ENCODE measurements around the gene CDC25A. TPM values are rescaled to one million over a fixed set of nuclear protein-coding genes. Genes with fewer than 3 reads are reported as not detected.

Gene CDC25A
- total RNA-seq, 4 donors from 2014 or later: 0.94 to 4.0 (median 3.7) TPM

DNA sequence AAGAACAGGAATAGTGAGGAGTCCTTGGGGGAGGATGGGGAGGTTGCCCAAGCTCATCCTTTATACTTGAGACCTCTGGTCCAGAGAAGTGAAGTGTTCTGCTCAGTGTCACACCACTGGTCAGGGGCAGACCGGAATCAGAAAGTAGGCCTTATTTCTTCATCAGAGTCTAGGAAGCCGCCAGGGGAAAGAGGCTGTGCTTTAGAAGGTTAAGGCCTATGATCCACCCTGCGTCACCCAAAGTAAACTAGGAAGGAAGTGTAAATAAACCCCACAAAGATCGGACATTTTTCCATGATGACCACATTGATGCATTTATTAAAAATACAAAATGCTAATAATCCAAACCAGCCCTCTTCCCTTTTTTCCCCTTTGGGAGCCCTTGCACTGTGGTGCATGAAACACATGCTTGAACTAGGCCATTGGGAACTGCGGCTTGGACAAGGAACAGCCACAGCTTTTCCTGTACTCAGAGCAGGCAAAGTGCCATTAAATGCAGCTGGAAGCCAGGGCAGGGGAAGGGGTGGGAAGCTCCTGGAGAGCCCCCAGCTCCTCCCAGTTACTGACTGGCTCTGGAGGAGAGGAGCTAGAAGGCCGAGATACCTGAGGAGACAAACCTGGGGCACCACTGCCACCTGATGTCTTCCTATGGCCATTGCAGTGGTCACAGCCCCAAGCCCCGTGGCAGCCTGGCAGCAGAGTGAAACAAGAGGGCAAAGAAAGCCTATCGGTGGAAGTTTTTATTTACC lies 37.0 kb downstream of the CDC25A start:
- DNase-seq: peak; percentile 79 to 86
- no peaks in the 10 kb centered on the region for H3K36me3 ChIP-seq
- H3K27ac ChIP-seq: peak overlapping the region in 1 of 3 donors; percentile 53
- intact Hi-C loops (cut with DNase I): loop anchor here (5.0 to 10.0 kb wide), 3 partner anchors 56 to 329 kb away; no protein-coding TSS in a partner anchor
- TF ChIP-seq, protein P1, sequence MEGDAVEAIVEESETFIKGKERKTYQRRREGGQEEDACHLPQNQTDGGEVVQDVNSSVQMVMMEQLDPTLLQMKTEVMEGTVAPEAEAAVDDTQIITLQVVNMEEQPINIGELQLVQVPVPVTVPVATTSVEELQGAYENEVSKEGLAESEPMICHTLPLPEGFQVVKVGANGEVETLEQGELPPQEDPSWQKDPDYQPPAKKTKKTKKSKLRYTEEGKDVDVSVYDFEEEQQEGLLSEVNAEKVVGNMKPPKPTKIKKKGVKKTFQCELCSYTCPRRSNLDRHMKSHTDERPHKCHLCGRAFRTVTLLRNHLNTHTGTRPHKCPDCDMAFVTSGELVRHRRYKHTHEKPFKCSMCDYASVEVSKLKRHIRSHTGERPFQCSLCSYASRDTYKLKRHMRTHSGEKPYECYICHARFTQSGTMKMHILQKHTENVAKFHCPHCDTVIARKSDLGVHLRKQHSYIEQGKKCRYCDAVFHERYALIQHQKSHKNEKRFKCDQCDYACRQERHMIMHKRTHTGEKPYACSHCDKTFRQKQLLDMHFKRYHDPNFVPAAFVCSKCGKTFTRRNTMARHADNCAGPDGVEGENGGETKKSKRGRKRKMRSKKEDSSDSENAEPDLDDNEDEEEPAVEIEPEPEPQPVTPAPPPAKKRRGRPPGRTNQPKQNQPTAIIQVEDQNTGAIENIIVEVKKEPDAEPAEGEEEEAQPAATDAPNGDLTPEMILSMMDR (IDR thresholded peaks at IDR 0.05): peak; percentile 42 to 94 (median 85)
- no peak for TF ChIP-seq POLR2A (IDR thresholded peaks at IDR 0.05)
- no peaks in the 10 kb centered on the region for H3K9me3 ChIP-seq
- H3K4me3 ChIP-seq (replicated peaks in 1 of 3): no peak overlapping the region
- 29 to 35% methylated on average over 8 of the region's 8 CpGs for WGBS, 2 donors
- no peaks in the 10 kb centered on the region for H3K27me3 ChIP-seq
- H3K4me1 ChIP-seq: peaks cover 11 to 19% of the 10 kb centered on the region in 2 donors

DNA sequence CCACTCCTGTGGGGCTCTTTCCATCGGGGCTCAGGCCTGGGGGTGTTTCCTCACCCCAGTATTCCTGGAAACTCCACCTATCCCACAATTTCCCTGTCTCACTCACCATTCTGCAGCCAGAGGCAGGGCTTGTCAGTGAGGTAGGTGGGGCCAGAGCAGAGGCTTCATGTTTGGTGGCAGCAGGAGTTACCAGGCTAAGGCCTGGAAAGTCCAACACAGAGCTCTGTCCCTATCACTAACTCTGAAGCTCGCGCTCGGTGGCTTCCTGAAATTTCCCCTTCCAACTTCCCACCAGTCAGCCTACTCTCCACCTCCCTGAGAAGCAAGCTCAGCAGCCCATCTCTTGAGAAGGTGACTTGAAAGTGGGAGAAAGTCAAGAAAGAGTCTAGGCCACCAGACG lies 44.2 kb downstream of the CDC25A start:
- 78 to 91% methylated on average over 5 of the region's 5 CpGs for WGBS, 2 donors
- intact Hi-C loops (cut with DNase I): no loop called here

DNA sequence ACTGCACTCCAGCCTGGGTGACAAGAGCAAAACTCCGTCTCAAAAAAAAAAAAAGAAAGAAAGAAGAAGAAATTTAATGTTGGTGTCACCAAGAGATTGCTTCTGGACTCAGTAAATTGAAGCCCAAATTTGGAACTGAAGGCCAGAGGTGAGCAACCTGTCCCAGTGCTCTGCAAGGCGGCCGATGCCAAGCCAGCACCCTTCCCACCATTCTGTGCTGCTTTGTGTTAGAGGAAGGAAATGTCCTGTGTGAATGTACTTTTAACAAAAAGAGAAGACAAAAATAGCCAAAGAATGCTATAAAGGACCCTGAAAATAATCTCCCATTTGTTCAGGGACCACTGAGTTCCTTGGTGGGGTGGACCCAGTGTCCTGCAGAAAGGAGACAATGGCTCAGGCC lies 44.6 kb downstream of the CDC25A start:
- no peaks in the 10 kb centered on the region for H3K27me3 ChIP-seq
- TF ChIP-seq, protein P1 (IDR thresholded peaks at IDR 0.05): no peak
- TF ChIP-seq POLR2A (IDR thresholded peaks at IDR 0.05): no peak
- 87 to 89% methylated on average over 3 of the region's 3 CpGs for WGBS, 2 donors
- no peaks in the 10 kb centered on the region for H3K9me3 ChIP-seq
- H3K27ac ChIP-seq: no peak overlapping the region
- H3K4me3 ChIP-seq (replicated peaks in 1 of 3): no peak overlapping the region
- H3K36me3 ChIP-seq: no peaks in the 10 kb centered on the region
- no peaks in the 10 kb centered on the region for H3K4me1 ChIP-seq
- intact Hi-C loops (cut with DNase I): no loop called here
- no peak for DNase-seq

More for the DNA sequence above, 44.2 kb downstream of the CDC25A start:
- H3K27me3 ChIP-seq: no peaks in the 10 kb centered on the region
- no peak overlapping the region for H3K27ac ChIP-seq
- no peak for DNase-seq
- no peaks in the 10 kb centered on the region for H3K4me1 ChIP-seq
- H3K4me3 ChIP-seq (replicated peaks in 1 of 3): no peak overlapping the region
- no peaks in the 10 kb centered on the region for H3K36me3 ChIP-seq
- H3K9me3 ChIP-seq: no peaks in the 10 kb centered on the region
- TF ChIP-seq, protein P1 (IDR thresholded peaks at IDR 0.05): no peak
- TF ChIP-seq POLR2A (IDR thresholded peaks at IDR 0.05): no peak

DNA sequence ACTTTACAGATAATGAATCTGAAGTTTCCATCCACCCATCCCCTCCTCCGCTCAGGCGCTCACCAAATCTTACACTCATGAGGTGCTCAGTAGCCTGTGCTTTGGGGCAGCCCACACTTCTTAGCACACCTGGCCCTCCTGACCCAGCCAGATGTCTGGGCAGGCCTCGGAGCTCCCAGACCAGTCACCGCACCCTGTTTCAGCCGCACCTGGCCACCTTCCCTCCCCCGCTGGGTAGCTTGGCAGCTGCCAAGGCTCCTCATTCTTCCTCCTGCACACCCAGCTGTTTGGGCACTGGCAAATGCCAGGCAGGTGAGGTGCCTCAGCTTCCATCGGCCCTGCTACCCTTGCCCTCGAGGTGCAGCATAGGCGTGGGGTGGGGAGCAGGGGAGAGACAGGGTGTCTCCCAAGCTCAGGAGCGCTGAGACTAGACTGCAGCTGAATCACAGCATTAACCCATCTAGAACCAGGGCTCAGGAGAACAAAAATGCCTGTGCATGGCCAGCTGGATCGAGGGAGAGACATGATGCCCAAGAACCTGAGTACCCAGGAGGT lies 45.8 kb downstream of the CDC25A start:
- intact Hi-C loops (cut with DNase I): no loop called here
- TF ChIP-seq, protein P1 (IDR thresholded peaks at IDR 0.05): no peak
- no peak for TF ChIP-seq POLR2A (IDR thresholded peaks at IDR 0.05)
- DNase-seq: no peak

DNA sequence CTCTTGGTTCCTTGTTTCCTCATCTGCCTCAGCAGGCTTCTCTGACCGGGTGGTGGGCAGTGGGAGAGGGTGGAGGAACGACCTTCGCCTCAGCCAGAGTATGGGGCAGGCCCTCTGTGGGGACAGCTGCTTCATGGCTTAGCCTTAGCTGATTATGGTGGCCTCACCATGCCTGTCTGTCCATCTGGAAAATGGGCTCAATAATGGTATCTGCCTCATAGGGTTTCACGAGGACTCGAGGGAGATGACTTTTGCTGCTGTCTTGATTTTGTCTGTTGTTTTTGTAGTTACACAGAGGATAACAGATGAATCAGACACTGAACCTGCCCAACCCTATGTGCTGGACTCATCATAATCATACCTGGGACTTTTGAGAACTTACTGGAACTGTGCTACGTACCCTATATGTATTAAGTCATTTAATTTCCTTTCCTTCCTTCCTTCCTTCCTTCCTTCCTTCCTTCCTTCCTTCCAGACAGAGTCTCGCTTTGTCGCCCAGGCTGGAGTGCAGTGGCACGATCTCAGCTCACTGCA lies 46.5 kb downstream of the CDC25A start:
- Histone ChIP-seq H3K4me3 (replicated peaks in 1 of 3) (no peak overlapping the region), H3K27me3 (no peaks in the 10 kb centered on the region), H3K9me3 (no peaks in the 10 kb centered on the region), H3K4me1 (no peaks in the 10 kb centered on the region), H3K27ac (no peak overlapping the region), H3K36me3 (no peaks in the 10 kb centered on the region)
- intact Hi-C loops (cut with DNase I): no loop called here
- DNase-seq: no peak
- TF ChIP-seq POLR2A (IDR thresholded peaks at IDR 0.05): no peak
- TF ChIP-seq, protein P1 (IDR thresholded peaks at IDR 0.05): no peak
- 87 to 91% methylated on average over 9 of the region's 9 CpGs for WGBS, 2 donors

More for the DNA sequence above, 45.8 kb downstream of the CDC25A start:
- Histone ChIP-seq H3K4me1 (no peaks in the 10 kb centered on the region), H3K27me3 (no peaks in the 10 kb centered on the region), H3K36me3 (no peaks in the 10 kb centered on the region), H3K4me3 (replicated peaks in 1 of 3) (no peak overlapping the region), H3K27ac (no peak overlapping the region), H3K9me3 (no peaks in the 10 kb centered on the region)
- 88 to 96% methylated on average over 10 to 11 of the region's 11 CpGs for WGBS, 2 donors
